ENCODE results near the gene FHIT. TPM values are rescaled to one million over a fixed set of nuclear protein-coding genes. Genes with fewer than 3 reads are reported as not detected.
A peak's percentile ranks its signal among the peaks of the same experiment; 100 is the strongest.

FHIT gene
- total and polyA plus RNA-seq, 4 donors = 2.6 to 21.3 (median 8.7) TPM

GRCh38 chr3:60746695-60747416, 504.4 kb downstream of the FHIT start:
- no peaks in the 10 kb centered on the region for H3K27me3 ChIP-seq (ENCODE audit: control insufficient read depth in 3 of 3, insufficient read depth in 3 of 3, low read length in 2 of 3)
- ATAC-seq (ENCODE audit: insufficient read depth, low FRiP score) = no peak
- H3K36me3 ChIP-seq (ENCODE audit: control insufficient read depth in 4 of 4, insufficient read depth in 4 of 4, low read length in 4 of 4) = no peaks in the 10 kb centered on the region
- H3K4me3 ChIP-seq = no peak overlapping the region
- peaks cover 0 to 10% (median 0%) of the 10 kb centered on the region in 5 donors for H3K4me1 ChIP-seq (ENCODE audit: control insufficient read depth in 5 of 5, insufficient read depth in 5 of 5, low read length in 5 of 5)
- TF ChIP-seq CTCF (IDR thresholded peaks at IDR 0.05; ENCODE audit: control extremely low read depth, extremely low read depth) = no peak
- H3K9me3 ChIP-seq (ENCODE audit: control insufficient read depth in 4 of 4, insufficient read depth in 3 of 4, low read length in 3 of 4) = peaks cover 0 to 4% (median 0%) of the 10 kb centered on the region in 4 donors
- DNase-seq = peak in 2 of 3 donors; percentile 21 to 63
- WGBS, 2 donors = 22 to 53% methylated on average over 3 of the region's 3 CpGs
- H3K27ac ChIP-seq (ENCODE audit: low read depth in 1 of 2, low read length in 1 of 2) = no peak overlapping the region
- H3K9ac ChIP-seq (ENCODE audit: insufficient read depth in 1 of 2, low read length in 2 of 2) = no peak overlapping the region

- no peak overlapping the region for H3K4me3 ChIP-seq
- DNase-seq (no peak), ATAC-seq (ENCODE audit: insufficient read depth, low FRiP score) (no peak)
- H3K9ac ChIP-seq (ENCODE audit: insufficient read depth in 1 of 2, low read length in 2 of 2) = no peak overlapping the region
- TF ChIP-seq CTCF (IDR thresholded peaks at IDR 0.05; ENCODE audit: control extremely low read depth, extremely low read depth) = no peak
- H3K27me3 ChIP-seq (ENCODE audit: control insufficient read depth in 3 of 3, insufficient read depth in 3 of 3, low read length in 2 of 3) = no peaks in the 10 kb centered on the region
- no peaks in the 10 kb centered on the region for H3K36me3 ChIP-seq (ENCODE audit: control insufficient read depth in 4 of 4, insufficient read depth in 4 of 4, low read length in 4 of 4)
- peaks cover 0 to 10% (median 0%) of the 10 kb centered on the region in 5 donors for H3K4me1 ChIP-seq (ENCODE audit: control insufficient read depth in 5 of 5, insufficient read depth in 5 of 5, low read length in 5 of 5)
- peaks cover 0 to 4% (median 0%) of the 10 kb centered on the region in 4 donors for H3K9me3 ChIP-seq (ENCODE audit: control insufficient read depth in 4 of 4, insufficient read depth in 3 of 4, low read length in 3 of 4)
- H3K27ac ChIP-seq (ENCODE audit: low read depth in 1 of 2, low read length in 1 of 2) = no peak overlapping the region
- 91 to 93% methylated on average over 8 of the region's 8 CpGs for WGBS, 2 donors
Observed at GRCh38 chr3:60746043-60746638, 505.1 kb downstream of the FHIT start.

GRCh38 chr3:60743631-60744164, 507.6 kb downstream of the FHIT start:
- H3K4me1 ChIP-seq (ENCODE audit: control insufficient read depth in 5 of 5, insufficient read depth in 5 of 5, low read length in 5 of 5) = peaks cover 0 to 10% (median 0%) of the 10 kb centered on the region in 5 donors
- H3K27me3 ChIP-seq (ENCODE audit: control insufficient read depth in 3 of 3, insufficient read depth in 3 of 3, low read length in 2 of 3) = no peaks in the 10 kb centered on the region
- 18 to 62% methylated on average over 4 of the region's 4 CpGs for WGBS, 2 donors
- H3K4me3 ChIP-seq = no peak overlapping the region
- no peaks in the 10 kb centered on the region for H3K36me3 ChIP-seq (ENCODE audit: control insufficient read depth in 4 of 4, insufficient read depth in 4 of 4, low read length in 4 of 4)
- DNase-seq (peak; percentile 40 to 55 (median 46)), ATAC-seq (ENCODE audit: insufficient read depth, low FRiP score) (no peak)
- H3K9me3 ChIP-seq (ENCODE audit: control insufficient read depth in 4 of 4, insufficient read depth in 3 of 4, low read length in 3 of 4) = no peaks in the 10 kb centered on the region
- H3K27ac ChIP-seq (ENCODE audit: low read depth in 1 of 2, low read length in 1 of 2) = no peak overlapping the region
- TF ChIP-seq CTCF (IDR thresholded peaks at IDR 0.05; ENCODE audit: control extremely low read depth, extremely low read depth) = no peak
- no peak overlapping the region for H3K9ac ChIP-seq (ENCODE audit: insufficient read depth in 1 of 2, low read length in 2 of 2)

All from lung (tissue), 12 donors.